ENCODE measurements around the gene ZC3H8. TPM values are rescaled to one million over a fixed set of nuclear protein-coding genes. Genes with fewer than 3 reads are reported as not detected.

The ZC3H8 gene
- total RNA-seq, 1 donor from 2014 or later: 7.5 TPM

DNA sequence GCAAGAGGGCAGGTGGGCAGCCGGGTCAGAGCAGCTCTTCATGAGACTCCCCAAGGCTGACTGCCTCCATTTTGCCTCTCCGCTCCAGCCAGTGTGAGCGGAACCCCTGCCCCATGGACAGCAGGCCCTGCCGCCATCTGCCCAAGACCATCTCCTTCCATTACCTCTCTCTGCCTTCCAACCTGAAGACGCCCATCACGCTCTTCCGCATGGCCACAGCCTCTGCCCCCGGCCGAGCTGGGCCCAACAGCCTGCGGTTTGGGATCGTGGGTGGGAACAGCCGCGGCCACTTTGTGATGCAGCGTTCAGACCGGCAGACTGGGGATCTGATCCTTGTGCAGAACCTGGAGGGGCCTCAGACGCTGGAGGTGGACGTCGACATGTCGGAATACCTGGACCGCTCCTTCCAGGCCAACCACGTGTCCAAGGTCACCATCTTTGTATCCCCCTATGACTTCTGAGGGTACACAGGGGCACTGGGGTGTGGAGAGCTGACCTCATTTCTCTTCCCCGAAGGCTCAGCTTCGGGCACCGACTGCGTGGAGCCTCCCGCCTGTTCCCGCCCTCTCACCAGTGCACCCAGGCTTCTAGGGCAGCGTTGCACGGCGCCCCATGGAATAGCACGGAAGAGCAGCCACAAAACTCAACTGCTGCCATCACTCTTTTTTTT, 67.7 kb downstream of the ZC3H8 start:
- no peak for TF ChIP-seq EZH2 (IDR thresholded peaks at IDR 0.05; ENCODE audit: insufficient read depth, low read length)
- TF ChIP-seq, protein P1, sequence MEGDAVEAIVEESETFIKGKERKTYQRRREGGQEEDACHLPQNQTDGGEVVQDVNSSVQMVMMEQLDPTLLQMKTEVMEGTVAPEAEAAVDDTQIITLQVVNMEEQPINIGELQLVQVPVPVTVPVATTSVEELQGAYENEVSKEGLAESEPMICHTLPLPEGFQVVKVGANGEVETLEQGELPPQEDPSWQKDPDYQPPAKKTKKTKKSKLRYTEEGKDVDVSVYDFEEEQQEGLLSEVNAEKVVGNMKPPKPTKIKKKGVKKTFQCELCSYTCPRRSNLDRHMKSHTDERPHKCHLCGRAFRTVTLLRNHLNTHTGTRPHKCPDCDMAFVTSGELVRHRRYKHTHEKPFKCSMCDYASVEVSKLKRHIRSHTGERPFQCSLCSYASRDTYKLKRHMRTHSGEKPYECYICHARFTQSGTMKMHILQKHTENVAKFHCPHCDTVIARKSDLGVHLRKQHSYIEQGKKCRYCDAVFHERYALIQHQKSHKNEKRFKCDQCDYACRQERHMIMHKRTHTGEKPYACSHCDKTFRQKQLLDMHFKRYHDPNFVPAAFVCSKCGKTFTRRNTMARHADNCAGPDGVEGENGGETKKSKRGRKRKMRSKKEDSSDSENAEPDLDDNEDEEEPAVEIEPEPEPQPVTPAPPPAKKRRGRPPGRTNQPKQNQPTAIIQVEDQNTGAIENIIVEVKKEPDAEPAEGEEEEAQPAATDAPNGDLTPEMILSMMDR (IDR thresholded peaks at IDR 0.05; ENCODE audit: insufficient read depth, low read depth, low read length): no peak
- no peaks in the 10 kb centered on the region for H4K20me1 ChIP-seq (ENCODE audit: insufficient read depth, low read length)
- FAIRE-seq (no peak), DNase-seq (ENCODE audit: low read depth) (no peak)
- no peaks in the 10 kb centered on the region for H3K36me3 Mint-ChIP-seq (ENCODE audit: low read depth, unreplicated experiment)
- H2AFZ ChIP-seq (ENCODE audit: low read depth, low read length): no peak overlapping the region
- no peak overlapping the region for H3K27ac ChIP-seq (ENCODE audit: low read depth, low read length)
- H3K4me3 Mint-ChIP-seq (ENCODE audit: unreplicated experiment): no peak overlapping the region
- H3K9me3 ChIP-seq (ENCODE audit: insufficient read depth, low read depth, low read length): no peaks in the 10 kb centered on the region
- H3K9me3 Mint-ChIP-seq (ENCODE audit: unreplicated experiment): peaks cover 7% of the 10 kb centered on the region
- H3K4me3 ChIP-seq (ENCODE audit: insufficient read depth, low read depth, low read length): no peak overlapping the region
- H3K9ac ChIP-seq (ENCODE audit: low read length): no peak overlapping the region
- H3K4me1 Mint-ChIP-seq (ENCODE audit: low read depth, unreplicated experiment): peaks cover 15% of the 10 kb centered on the region
- peaks cover 4% of the 10 kb centered on the region for H3K27me3 ChIP-seq (ENCODE audit: insufficient read depth, low read length)
- peaks cover 4% of the 10 kb centered on the region for H3K4me1 ChIP-seq (ENCODE audit: insufficient read depth, low read length)
- H3K4me2 ChIP-seq (ENCODE audit: low read length): no peak overlapping the region
- H3K27me3 Mint-ChIP-seq (ENCODE audit: low read depth, unreplicated experiment): peaks cover 10% of the 10 kb centered on the region
- H3K79me2 ChIP-seq (ENCODE audit: insufficient read depth, low read length): no peaks in the 10 kb centered on the region
- H3K36me3 ChIP-seq (ENCODE audit: insufficient read depth, low read length): no peaks in the 10 kb centered on the region
- H3K27ac Mint-ChIP-seq (ENCODE audit: unreplicated experiment): no peak overlapping the region

- Histone ChIP-seq H3K27ac (ENCODE audit: low read depth, low read length) (no peak overlapping the region), H3K27me3 (ENCODE audit: insufficient read depth, low read length) (peaks cover 14% of the 10 kb centered on the region), H2AFZ (ENCODE audit: low read depth, low read length) (no peak overlapping the region), H3K9me3 (ENCODE audit: insufficient read depth, low read depth, low read length) (no peaks in the 10 kb centered on the region), H3K4me2 (ENCODE audit: low read length) (no peak overlapping the region), H3K4me1 (ENCODE audit: insufficient read depth, low read length) (peaks cover 4% of the 10 kb centered on the region), H3K79me2 (ENCODE audit: insufficient read depth, low read length) (no peaks in the 10 kb centered on the region), H4K20me1 (ENCODE audit: insufficient read depth, low read length) (no peaks in the 10 kb centered on the region), H3K36me3 (ENCODE audit: insufficient read depth, low read length) (no peaks in the 10 kb centered on the region), H3K9ac (ENCODE audit: low read length) (no peak overlapping the region), H3K4me3 (ENCODE audit: insufficient read depth, low read depth, low read length) (no peak overlapping the region)
- Mint-ChIP-seq H3K27ac (ENCODE audit: unreplicated experiment) (no peak overlapping the region), H3K4me1 (ENCODE audit: low read depth, unreplicated experiment) (peaks cover 15% of the 10 kb centered on the region), H3K4me3 (ENCODE audit: unreplicated experiment) (no peak overlapping the region), H3K36me3 (ENCODE audit: low read depth, unreplicated experiment) (no peaks in the 10 kb centered on the region), H3K9me3 (ENCODE audit: unreplicated experiment) (peaks cover 11% of the 10 kb centered on the region), H3K27me3 (ENCODE audit: low read depth, unreplicated experiment) (peaks cover 23% of the 10 kb centered on the region)
- no peak for DNase-seq (ENCODE audit: low read depth)
- TF ChIP-seq, protein P1 (IDR thresholded peaks at IDR 0.05; ENCODE audit: insufficient read depth, low read depth, low read length): no peak
- TF ChIP-seq EZH2 (IDR thresholded peaks at IDR 0.05; ENCODE audit: insufficient read depth, low read length): no peak
- FAIRE-seq: no peak
These were observed 69.7 kb downstream of the ZC3H8 start for GRCh38 chr2:112185131-112185530.

GRCh38 chr2:112184121-112184520, 70.7 kb downstream of the ZC3H8 start:
- H3K4me2 ChIP-seq (ENCODE audit: low read length): no peak overlapping the region
- no peak for FAIRE-seq
- no peak for DNase-seq (ENCODE audit: low read depth)

More at GRCh38 chr2:112184121-112184520, 70.7 kb downstream of the ZC3H8 start:
- H3K4me1 Mint-ChIP-seq (ENCODE audit: low read depth, unreplicated experiment): peaks cover 15% of the 10 kb centered on the region
- H3K36me3 Mint-ChIP-seq (ENCODE audit: low read depth, unreplicated experiment): no peaks in the 10 kb centered on the region
- Histone ChIP-seq H3K36me3 (ENCODE audit: insufficient read depth, low read length) (no peaks in the 10 kb centered on the region), H3K9ac (ENCODE audit: low read length) (no peak overlapping the region), H3K4me1 (ENCODE audit: insufficient read depth, low read length) (peaks cover 4% of the 10 kb centered on the region), H2AFZ (ENCODE audit: low read depth, low read length) (no peak overlapping the region), H4K20me1 (ENCODE audit: insufficient read depth, low read length) (no peaks in the 10 kb centered on the region), H3K79me2 (ENCODE audit: insufficient read depth, low read length) (no peaks in the 10 kb centered on the region), H3K27me3 (ENCODE audit: insufficient read depth, low read length) (peaks cover 14% of the 10 kb centered on the region), H3K9me3 (ENCODE audit: insufficient read depth, low read depth, low read length) (no peaks in the 10 kb centered on the region), H3K27ac (ENCODE audit: low read depth, low read length) (no peak overlapping the region), H3K4me3 (ENCODE audit: insufficient read depth, low read depth, low read length) (no peak overlapping the region)
- peaks cover 20% of the 10 kb centered on the region for H3K9me3 Mint-ChIP-seq (ENCODE audit: unreplicated experiment)
- TF ChIP-seq EZH2 (IDR thresholded peaks at IDR 0.05; ENCODE audit: insufficient read depth, low read length): no peak
- TF ChIP-seq, protein P1 (IDR thresholded peaks at IDR 0.05; ENCODE audit: insufficient read depth, low read depth, low read length): no peak
- H3K27ac Mint-ChIP-seq (ENCODE audit: unreplicated experiment): no peak overlapping the region
- no peak overlapping the region for H3K4me3 Mint-ChIP-seq (ENCODE audit: unreplicated experiment)
- H3K27me3 Mint-ChIP-seq (ENCODE audit: low read depth, unreplicated experiment): peaks cover 30% of the 10 kb centered on the region

Data from astrocyte (in vitro differentiated cells and primary cell).